SH-SY5Y (cell line): ENCODE measurements around the gene C2CD4D.

Source experiments
- GATA2 ChIP-seq: IDR thresholded peaks from 2 replicates; pipeline ENCODE4 v1.6.1; 2011; ENCODE audit warnings: mild to moderate bottlenecking, low read depth, low read length
- GATA3 ChIP-seq: IDR thresholded peaks from 2 replicates; pipeline ENCODE4 v1.6.1; 2011; ENCODE audit warnings: low read depth, mild to moderate bottlenecking, low read length, moderate library complexity

Gene C2CD4D

GRCh38 chr1:151825751-151826660 is 13.6 kb downstream of the C2CD4D start:
- TF ChIP-seq GATA3 (no peak), GATA2 (no peak)

- no peak for TF ChIP-seq GATA3
These were observed 14.4 kb downstream of the C2CD4D start for GRCh38 chr1:151825204-151825603.

- TF ChIP-seq GATA2, result no peak
- no peak for TF ChIP-seq GATA3
These were observed 16.4 kb downstream of the C2CD4D start for GRCh38 chr1:151823175-151823574.

- no peak for TF ChIP-seq GATA3
These were observed 17.2 kb downstream of the C2CD4D start for GRCh38 chr1:151822404-151822803.

- peak; percentile 100 for TF ChIP-seq GATA2
- TF ChIP-seq GATA3, result no peak; the same call in 1 of the 2 replicates
These were observed 18.7 kb downstream of the C2CD4D start for GRCh38 chr1:151820940-151821339.

GRCh38 chr1:151819976-151820623 is 19.5 kb downstream of the C2CD4D start:
- TF ChIP-seq GATA3 (no peak), GATA2 (no peak)

GRCh38 chr1:151819227-151819835 is 20.3 kb downstream of the C2CD4D start:
- TF ChIP-seq GATA2, result no peak
- no peak for TF ChIP-seq GATA3

- TF ChIP-seq GATA2 (no peak), GATA3 (no peak)
These were observed 22.3 kb downstream of the C2CD4D start for GRCh38 chr1:151817353-151817730.

GRCh38 chr1:151816548-151817352 is 22.9 kb downstream of the C2CD4D start:
- TF ChIP-seq GATA2, result no peak
- TF ChIP-seq GATA3, result no peak

GRCh38 chr1:151815716-151816327 is 23.8 kb downstream of the C2CD4D start:
- TF ChIP-seq GATA2 (no peak), GATA3 (no peak)

- TF ChIP-seq GATA3 (no peak), GATA2 (no peak)
These were observed 24.6 kb downstream of the C2CD4D start for GRCh38 chr1:151814971-151815545.

- TF ChIP-seq GATA3 (no peak), GATA2 (no peak)
These were observed 25.2 kb downstream of the C2CD4D start for GRCh38 chr1:151814426-151814825.

GRCh38 chr1:151813271-151813977 is 26.2 kb downstream of the C2CD4D start:
- no peak for TF ChIP-seq GATA2

GRCh38 chr1:151811181-151811580 is 28.4 kb downstream of the C2CD4D start:
- no peak for TF ChIP-seq GATA2
- no peak for TF ChIP-seq GATA3
